Osteoblast (primary cell): Measurements from ENCODE around the gene CDC42BPG. TPM values are rescaled to one million over a fixed set of nuclear protein-coding genes. Genes with fewer than 3 reads are reported as not detected.

Source experiments
- DNase-seq: peaks from one replicate; pipeline ENCODE4 v3.0.0; 2011; ENCODE audit warnings: low spot score, mixed read lengths; ENCODE audit not compliant: insufficient read length; ENCODE audit errors: missing footprints
- H2AFZ ChIP-seq: 2 replicates; pipeline ENCODE4 v1.6.0; 2011; ENCODE audit warnings: mild to moderate bottlenecking, low read length
- H3K27ac ChIP-seq: 2 replicates; pipeline ENCODE4 v1.5.1; 2011; ENCODE audit warnings: mild to moderate bottlenecking, low read depth, low read length, moderate library complexity
- H3K27me3 ChIP-seq: 2 replicates; pipeline ENCODE4 v1.6.0; 2012; ENCODE audit warnings: mild to moderate bottlenecking, control low read depth, inconsistent platforms, low read length, moderate library complexity; ENCODE audit not compliant: insufficient read depth
- H3K36me3 ChIP-seq: 2 replicates; pipeline ENCODE4 v1.5.1; 2011; ENCODE audit warnings: mild to moderate bottlenecking, low read length, control low read depth, moderate library complexity; ENCODE audit not compliant: insufficient read depth
- H3K4me1 ChIP-seq: 2 replicates; pipeline ENCODE4 v1.5.1; 2011; ENCODE audit warnings: mild to moderate bottlenecking, low read length, control low read depth, moderate library complexity; ENCODE audit not compliant: insufficient read depth
- H3K4me2 ChIP-seq: 2 replicates; pipeline ENCODE4 v1.6.0; 2011; ENCODE audit warnings: mild to moderate bottlenecking, low read length; ENCODE audit not compliant: insufficient read depth
- H3K4me3 ChIP-seq: fragments of 200-600 bp; sonication (generic); 3 replicates; pipeline ENCODE4 v1.5.1; 2012; ENCODE audit warnings: mild to moderate bottlenecking, low read length, inconsistent platforms; ENCODE audit not compliant: insufficient read depth
- H3K79me2 ChIP-seq: 2 replicates; pipeline ENCODE4 v1.6.0; 2012; ENCODE audit warnings: mild to moderate bottlenecking, low read length, control low read depth, inconsistent platforms; ENCODE audit not compliant: insufficient read depth
- H3K9me3 ChIP-seq: 2 replicates; pipeline ENCODE4 v1.5.1; 2011; ENCODE audit warnings: low read depth, low read length, control low read depth
- H4K20me1 ChIP-seq: 2 replicates; pipeline ENCODE4 v1.6.0; 2012; ENCODE audit warnings: mild to moderate bottlenecking, low read length, control low read depth; ENCODE audit not compliant: insufficient read depth
- CTCF ChIP-seq: IDR thresholded peaks from 2 replicates; pipeline ENCODE4 v1.5.1; 2011; ENCODE audit warnings: mild to moderate bottlenecking, low read depth, low read length, moderate library complexity; ENCODE audit errors: extremely low read depth
- total RNA-seq: library from RNA; depleted of rRNA; stranded (reverse); fragments of >200 nt; gene quantifications from 2 replicates; pipeline ENCODE4 v1.2.3, GENCODE V29; 2012

CDC42BPG gene
- total RNA-seq, 1 donor: under 0.01 TPM

DNA sequence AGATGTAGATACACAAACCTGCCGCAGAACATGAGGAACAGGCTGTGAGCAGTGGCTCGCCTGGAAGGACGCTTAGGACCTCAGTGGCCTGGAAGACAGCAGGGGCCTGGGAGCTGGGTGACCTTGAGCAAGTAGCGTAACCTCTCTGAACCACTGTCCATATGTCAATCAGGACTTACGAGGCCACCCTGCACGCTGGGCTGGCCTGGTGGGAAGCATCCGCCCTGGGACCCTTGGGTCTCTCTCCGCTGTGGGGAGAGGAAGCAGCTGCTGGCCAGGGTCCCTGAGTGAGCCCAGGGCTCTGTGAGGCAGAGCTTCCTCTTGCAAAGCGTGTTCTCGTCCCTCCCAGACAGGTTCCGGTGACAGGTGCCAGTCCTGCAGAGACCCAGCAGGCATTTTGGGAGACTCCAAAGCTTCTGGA lies 48.0 kb upstream of the CDC42BPG start:
- no peaks in the 10 kb centered on the region for H3K9me3 ChIP-seq
- no peak for DNase-seq
- H2AFZ ChIP-seq: no peak overlapping the region
- no peak for TF ChIP-seq CTCF
- H3K4me3 ChIP-seq: no peak overlapping the region
- H3K4me2 ChIP-seq: no peak overlapping the region
- no peaks in the 10 kb centered on the region for H3K27me3 ChIP-seq
- H3K4me1 ChIP-seq: no peaks in the 10 kb centered on the region
- H4K20me1 ChIP-seq: no peaks in the 10 kb centered on the region
- H3K36me3 ChIP-seq: peaks cover 5% of the 10 kb centered on the region
- no peaks in the 10 kb centered on the region for H3K79me2 ChIP-seq
- H3K27ac ChIP-seq: no peak overlapping the region

DNA sequence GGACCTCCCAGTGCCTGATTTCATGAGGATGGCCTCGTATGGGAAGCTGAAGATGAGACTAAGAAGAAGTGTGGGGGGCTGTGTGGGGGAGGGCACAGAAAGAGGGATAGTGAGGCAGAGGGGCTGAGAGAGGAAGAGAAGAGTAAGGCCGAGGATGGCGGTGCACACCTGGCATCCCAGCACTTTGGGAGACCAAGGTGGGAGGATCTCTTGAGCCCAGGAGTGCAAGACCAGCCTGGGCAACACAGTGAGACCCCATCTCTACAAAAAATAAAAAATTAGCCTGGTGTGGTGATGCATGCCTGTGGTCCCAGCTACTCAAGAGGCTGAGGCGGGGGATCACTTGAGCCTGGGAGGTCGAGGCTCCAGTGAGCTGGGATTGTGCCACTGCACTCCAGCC lies 47.4 kb upstream of the CDC42BPG start:
- Histone ChIP-seq H3K27me3 (no peaks in the 10 kb centered on the region), H4K20me1 (no peaks in the 10 kb centered on the region), H3K4me2 (no peak overlapping the region), H3K9me3 (no peaks in the 10 kb centered on the region), H3K4me1 (no peaks in the 10 kb centered on the region), H3K27ac (no peak overlapping the region), H3K36me3 (peaks cover 5% of the 10 kb centered on the region), H3K79me2 (no peaks in the 10 kb centered on the region), H2AFZ (no peak overlapping the region), H3K4me3 (no peak overlapping the region)
- TF ChIP-seq CTCF: no peak
- no peak for DNase-seq

DNA sequence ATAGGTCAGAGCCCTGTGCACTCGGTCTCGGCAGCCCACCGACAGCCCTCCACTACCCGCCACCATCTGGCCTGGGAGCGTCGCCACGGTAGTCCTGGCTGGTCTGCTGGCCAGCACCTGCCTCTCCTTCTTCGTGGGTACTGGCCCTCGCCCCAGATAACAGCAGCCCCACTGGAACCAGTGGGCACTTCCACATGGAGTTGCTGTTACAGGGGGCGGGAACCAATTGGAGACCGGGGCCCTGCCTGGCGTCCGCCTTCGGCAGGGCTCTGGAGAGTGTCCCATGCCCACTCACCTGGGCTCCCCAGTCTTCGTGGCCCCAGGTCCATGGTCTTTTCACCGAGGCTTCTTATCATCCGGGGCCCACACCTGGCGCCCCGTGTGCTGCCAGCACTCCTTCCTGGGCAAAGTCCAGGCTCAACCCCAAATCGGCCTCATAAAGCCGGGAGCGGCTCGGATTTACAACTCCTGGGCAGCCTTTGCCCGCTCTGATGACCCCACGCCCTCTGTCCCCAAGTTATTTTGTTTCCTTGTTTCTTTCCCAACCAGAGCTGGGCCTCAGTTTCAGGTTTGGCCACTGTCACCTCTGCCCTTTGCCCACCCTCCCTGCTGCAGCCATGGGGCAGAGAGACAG lies 46.9 kb upstream of the CDC42BPG start:
- peaks cover 5% of the 10 kb centered on the region for H3K36me3 ChIP-seq
- no peak overlapping the region for H2AFZ ChIP-seq
- no peak overlapping the region for H3K27ac ChIP-seq
- DNase-seq: no peak
- H3K9me3 ChIP-seq: no peaks in the 10 kb centered on the region
- H3K4me2 ChIP-seq: no peak overlapping the region
- no peaks in the 10 kb centered on the region for H3K27me3 ChIP-seq
- no peak overlapping the region for H3K4me3 ChIP-seq
- no peaks in the 10 kb centered on the region for H3K79me2 ChIP-seq
- TF ChIP-seq CTCF: no peak
- H3K4me1 ChIP-seq: no peaks in the 10 kb centered on the region
- no peaks in the 10 kb centered on the region for H4K20me1 ChIP-seq

DNA sequence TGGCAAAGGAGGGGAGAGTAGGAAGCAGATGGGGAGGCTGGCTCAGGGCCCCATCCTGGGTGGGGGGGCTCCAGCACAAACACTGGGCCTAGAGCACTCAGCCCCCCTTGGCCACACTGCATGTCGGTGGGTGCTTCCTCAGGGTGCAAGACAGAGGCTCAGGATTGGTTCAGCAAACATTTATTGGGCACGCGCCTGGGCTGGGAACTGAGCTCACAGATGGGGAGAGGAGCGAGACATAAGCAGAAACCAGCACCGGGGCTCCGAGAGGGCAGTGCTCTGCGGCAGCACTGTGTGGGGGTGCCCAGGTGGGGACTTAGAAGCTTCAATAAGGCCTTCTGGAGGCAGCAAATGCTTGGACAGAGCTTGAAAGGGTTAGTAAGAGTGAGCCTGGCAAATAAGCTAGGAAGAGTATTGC lies 46.1 kb upstream of the CDC42BPG start:
- Histone ChIP-seq H3K79me2 (no peaks in the 10 kb centered on the region), H3K27ac (no peak overlapping the region), H3K36me3 (peaks cover 5% of the 10 kb centered on the region), H2AFZ (no peak overlapping the region), H3K4me3 (no peak overlapping the region), H4K20me1 (no peaks in the 10 kb centered on the region), H3K4me2 (no peak overlapping the region), H3K4me1 (peaks cover 5% of the 10 kb centered on the region), H3K9me3 (no peaks in the 10 kb centered on the region), H3K27me3 (no peaks in the 10 kb centered on the region)
- no peak for TF ChIP-seq CTCF
- DNase-seq: no peak
